RCC 7860 (cell line): ENCODE data around the gene FAM124A.
A peak's percentile ranks its signal among the peaks of the same experiment; 100 is the strongest.

Experiments used
- DNase-seq: peaks from one replicate; pipeline ENCODE4 v3.0.0-alpha.2; 2015; ENCODE audit warnings: low spot score
- FAIRE-seq: peaks from 2 replicates; lab custom pipeline; 2012; peaks lifted over from hg19 to GRCh38; lab: Jason Lieb, UNC

FAM124A gene

DNA sequence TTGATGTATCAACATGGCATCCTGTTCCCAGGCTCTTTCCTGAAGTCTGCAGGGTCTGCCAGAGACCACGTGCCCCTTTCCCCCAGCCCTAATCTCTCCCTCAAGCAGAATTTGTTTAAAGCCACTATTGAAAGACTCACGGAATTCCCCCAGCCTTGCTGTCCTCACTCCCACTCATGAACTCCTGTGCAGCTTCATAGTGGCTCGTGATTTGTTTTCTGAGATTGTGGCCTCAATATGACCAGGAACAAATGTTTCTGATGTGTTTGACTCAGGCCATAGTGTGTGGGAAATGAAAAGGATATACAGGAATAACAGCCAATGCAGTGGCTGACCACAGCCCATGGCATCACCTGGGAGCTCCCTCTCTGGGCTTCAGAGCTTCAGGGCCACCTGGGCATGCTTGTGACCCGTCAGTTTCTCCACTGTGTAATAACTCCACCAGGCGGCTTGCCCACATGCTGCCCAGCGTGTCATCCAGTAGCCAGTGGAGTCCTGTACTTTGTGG is 109.2 kb downstream of the FAM124A start:
- DNase-seq (peak; percentile 3), FAIRE-seq (no peak)

DNA sequence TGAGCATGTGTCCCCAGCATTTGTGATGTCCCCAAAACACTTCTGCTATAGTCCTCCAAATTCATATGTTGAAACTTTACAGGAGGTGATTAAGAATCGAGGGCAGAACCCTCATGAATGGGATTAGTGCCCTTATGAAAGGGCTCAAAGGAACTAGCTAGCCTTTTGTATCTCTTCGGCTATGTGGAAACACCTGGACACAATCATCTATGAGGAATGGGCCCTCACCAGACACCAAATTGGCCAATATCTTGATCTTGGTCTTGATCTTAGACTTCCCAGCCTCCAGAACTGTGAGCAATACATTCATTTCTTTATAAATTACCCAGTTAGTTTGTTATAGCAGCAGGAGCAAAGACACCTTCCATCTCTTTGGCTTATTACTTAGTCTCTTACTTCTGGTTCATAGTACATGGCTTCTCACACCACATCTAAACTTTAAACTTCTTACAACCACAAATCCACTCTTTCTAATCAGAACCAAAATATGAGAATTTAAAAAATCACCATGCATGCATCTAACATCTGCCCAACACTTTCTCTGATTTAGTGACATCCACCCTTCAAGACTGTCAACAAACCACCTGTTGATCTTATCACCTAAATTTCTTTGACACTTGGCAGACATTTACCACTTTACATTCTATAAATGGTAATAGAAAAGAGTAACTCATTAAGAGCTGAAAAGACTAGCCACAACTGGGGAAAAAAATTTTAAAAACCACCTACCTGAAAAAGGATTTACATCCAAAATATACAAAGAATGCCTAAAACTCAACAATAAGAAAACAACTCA is 110.6 kb downstream of the FAM124A start:
- FAIRE-seq, result no peak
- no peak for DNase-seq

- FAIRE-seq (no peak), DNase-seq (no peak)
Measured at GRCh38 chr13:51333421-51333820, 111.2 kb downstream of the FAM124A start.

GRCh38 chr13:51333826-51334225 is 111.6 kb downstream of the FAM124A start:
- FAIRE-seq (no peak), DNase-seq (no peak)
